Measurements from ENCODE around the gene ATG4C. TPM values are rescaled to one million over a fixed set of nuclear protein-coding genes. Genes with fewer than 3 reads are reported as not detected.
"Not testable (repeated sequence)": the region's sequence is repeated elsewhere in the genome, so short reads cannot be mapped to it uniquely, and the experiment has no call there.

Gene ATG4C
- total RNA-seq, 1 donor from 2014 or later = 4.2 TPM

GRCh38 chr1:62823556-62823955 is 39.6 kb downstream of the ATG4C start:
- DNase-seq (ENCODE audit: low read depth) (no peak), FAIRE-seq (no peak)
- H3K27me3 ChIP-seq (ENCODE audit: control insufficient read depth, insufficient read depth, low read length) = no peaks in the 10 kb centered on the region
- no peaks in the 10 kb centered on the region for H3K36me3 ChIP-seq (ENCODE audit: control insufficient read depth, insufficient read depth, low read length)
- TF ChIP-seq, protein P1, sequence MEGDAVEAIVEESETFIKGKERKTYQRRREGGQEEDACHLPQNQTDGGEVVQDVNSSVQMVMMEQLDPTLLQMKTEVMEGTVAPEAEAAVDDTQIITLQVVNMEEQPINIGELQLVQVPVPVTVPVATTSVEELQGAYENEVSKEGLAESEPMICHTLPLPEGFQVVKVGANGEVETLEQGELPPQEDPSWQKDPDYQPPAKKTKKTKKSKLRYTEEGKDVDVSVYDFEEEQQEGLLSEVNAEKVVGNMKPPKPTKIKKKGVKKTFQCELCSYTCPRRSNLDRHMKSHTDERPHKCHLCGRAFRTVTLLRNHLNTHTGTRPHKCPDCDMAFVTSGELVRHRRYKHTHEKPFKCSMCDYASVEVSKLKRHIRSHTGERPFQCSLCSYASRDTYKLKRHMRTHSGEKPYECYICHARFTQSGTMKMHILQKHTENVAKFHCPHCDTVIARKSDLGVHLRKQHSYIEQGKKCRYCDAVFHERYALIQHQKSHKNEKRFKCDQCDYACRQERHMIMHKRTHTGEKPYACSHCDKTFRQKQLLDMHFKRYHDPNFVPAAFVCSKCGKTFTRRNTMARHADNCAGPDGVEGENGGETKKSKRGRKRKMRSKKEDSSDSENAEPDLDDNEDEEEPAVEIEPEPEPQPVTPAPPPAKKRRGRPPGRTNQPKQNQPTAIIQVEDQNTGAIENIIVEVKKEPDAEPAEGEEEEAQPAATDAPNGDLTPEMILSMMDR (IDR thresholded peaks at IDR 0.05; ENCODE audit: insufficient read depth, low read length, severe bottlenecking) = no peak
- H3K4me3 ChIP-seq (ENCODE audit: low read depth, low read length) = no peak overlapping the region

- no peak overlapping the region for H3K4me3 ChIP-seq (ENCODE audit: low read depth, low read length)
- no peak for FAIRE-seq
- no peaks in the 10 kb centered on the region for H3K27me3 ChIP-seq (ENCODE audit: control insufficient read depth, insufficient read depth, low read length)
- DNase-seq (ENCODE audit: low read depth) = no peak
- H3K36me3 ChIP-seq (ENCODE audit: control insufficient read depth, insufficient read depth, low read length) = no peaks in the 10 kb centered on the region
- TF ChIP-seq, protein P1 (IDR thresholded peaks at IDR 0.05; ENCODE audit: insufficient read depth, low read length, severe bottlenecking) = no peak
Measured at GRCh38 chr1:62826901-62827300, 43.0 kb downstream of the ATG4C start.

DNA sequence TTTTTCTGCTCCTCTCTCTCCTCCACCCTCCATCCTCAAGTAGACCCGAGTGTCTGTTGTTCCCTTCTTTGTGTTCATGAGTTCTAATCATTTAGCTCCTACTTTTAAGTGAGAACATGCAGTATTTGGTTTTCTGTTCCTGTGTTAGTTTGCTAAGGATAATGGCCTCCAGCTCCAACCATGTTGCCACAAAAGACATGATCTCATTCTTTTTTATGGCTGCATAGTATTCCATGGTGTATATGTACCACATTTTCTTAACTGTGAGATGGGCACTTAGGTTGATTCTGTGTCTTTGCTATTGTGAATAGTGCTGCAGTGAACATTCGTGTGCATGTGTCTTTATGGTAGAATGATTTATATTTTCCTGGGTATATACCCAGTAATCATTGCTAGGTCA is 43.9 kb downstream of the ATG4C start:
- not testable (repeated sequence) for H3K27me3 ChIP-seq (ENCODE audit: control insufficient read depth, insufficient read depth, low read length); FAIRE-seq; DNase-seq (ENCODE audit: low read depth); H3K4me3 ChIP-seq (ENCODE audit: low read depth, low read length); H3K36me3 ChIP-seq (ENCODE audit: control insufficient read depth, insufficient read depth, low read length)

- Histone ChIP-seq H3K36me3 (ENCODE audit: control insufficient read depth, insufficient read depth, low read length) (no peaks in the 10 kb centered on the region), H3K4me3 (ENCODE audit: low read depth, low read length) (no peak overlapping the region), H3K27me3 (ENCODE audit: control insufficient read depth, insufficient read depth, low read length) (no peaks in the 10 kb centered on the region)
- FAIRE-seq (no peak), DNase-seq (ENCODE audit: low read depth) (no peak)
- TF ChIP-seq, protein P1 (IDR thresholded peaks at IDR 0.05; ENCODE audit: insufficient read depth, low read length, severe bottlenecking) = no peak
Measured at GRCh38 chr1:62832276-62832675, 48.3 kb downstream of the ATG4C start.

GRCh38 chr1:62833529-62833928 is 49.6 kb downstream of the ATG4C start:
- TF ChIP-seq, protein P1 (IDR thresholded peaks at IDR 0.05; ENCODE audit: insufficient read depth, low read length, severe bottlenecking) = no peak
- DNase-seq (ENCODE audit: low read depth) (no peak), FAIRE-seq (no peak)
- H3K27me3 ChIP-seq (ENCODE audit: control insufficient read depth, insufficient read depth, low read length) = no peaks in the 10 kb centered on the region
- H3K4me3 ChIP-seq (ENCODE audit: low read depth, low read length) = no peak overlapping the region
- no peaks in the 10 kb centered on the region for H3K36me3 ChIP-seq (ENCODE audit: control insufficient read depth, insufficient read depth, low read length)

DNA sequence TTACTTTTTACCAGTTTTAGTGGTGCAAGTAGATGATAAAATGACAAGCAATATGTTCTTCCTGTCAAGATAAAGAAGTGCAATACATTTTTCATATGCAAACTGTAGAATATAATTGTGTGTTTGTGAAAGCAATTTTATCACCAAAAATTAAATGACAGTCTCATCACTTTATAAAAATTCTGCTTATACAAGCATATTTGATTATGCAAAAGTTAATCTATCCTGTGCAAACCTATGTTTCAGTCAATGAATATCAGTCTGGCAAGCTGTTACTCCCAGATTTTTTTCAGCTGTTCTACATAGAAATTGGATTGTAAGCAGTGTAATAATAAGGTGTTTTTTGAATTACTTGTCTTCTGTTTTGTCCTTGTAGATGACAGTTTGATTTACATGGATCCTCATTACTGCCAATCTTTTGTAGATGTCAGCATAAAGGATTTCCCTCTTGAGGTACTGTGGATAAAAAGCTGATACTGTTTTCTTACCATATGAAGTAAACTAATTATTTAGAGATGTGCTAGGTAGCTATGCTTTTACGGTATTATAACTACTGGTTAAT is 50.5 kb downstream of the ATG4C start:
- FAIRE-seq = no peak
- Histone ChIP-seq H3K36me3 (ENCODE audit: control insufficient read depth, insufficient read depth, low read length) (no peaks in the 10 kb centered on the region), H3K4me3 (ENCODE audit: low read depth, low read length) (no peak overlapping the region), H3K27me3 (ENCODE audit: control insufficient read depth, insufficient read depth, low read length) (no peaks in the 10 kb centered on the region)
- DNase-seq (ENCODE audit: low read depth) = no peak
- TF ChIP-seq, protein P1 (IDR thresholded peaks at IDR 0.05; ENCODE audit: insufficient read depth, low read length, severe bottlenecking) = no peak

All from bronchial epithelial cell (primary cell).